Subcutaneous abdominal adipose tissue (tissue), 5 donors: ENCODE data around the gene KREMEN1.
"Not testable (repeated sequence)": the region's sequence is repeated elsewhere in the genome, so short reads cannot be mapped to it uniquely, and the experiment has no call there.

ENCODE experiments used
- H3K27ac ChIP-seq: one replicate; pipeline ENCODE4 v1.7.0; 2013; ENCODE audit warnings: low read depth, mild to moderate bottlenecking, inconsistent platforms, low read length, moderate library complexity
- H3K27me3 ChIP-seq, 5 donors: one replicate each; pipeline ENCODE4 v1.7.0; 2013; ENCODE audit warnings: low read length in 5 of 5, inconsistent platforms in 1 of 5; ENCODE audit not compliant: control insufficient read depth in 5 of 5, insufficient read depth in 4 of 5
- H3K36me3 ChIP-seq, 5 donors: one replicate each; pipeline ENCODE4 v1.7.0; 2013; ENCODE audit warnings: low read length in 5 of 5; ENCODE audit not compliant: control insufficient read depth in 5 of 5, insufficient read depth in 5 of 5
- H3K4me1 ChIP-seq, 5 donors: one replicate each; pipeline ENCODE4 v1.7.0; 2013; ENCODE audit warnings: low read length in 5 of 5, mild to moderate bottlenecking in 3 of 5, moderate library complexity in 1 of 5; ENCODE audit not compliant: control insufficient read depth in 5 of 5, insufficient read depth in 5 of 5
- H3K4me3 ChIP-seq, 5 donors: one replicate each; pipeline ENCODE4 v1.7.0; 2013; ENCODE audit warnings: low read length in 5 of 5, low read depth in 1 of 5
- H3K9ac ChIP-seq, 5 donors: one replicate each; pipeline ENCODE4 v1.7.0; 2013; ENCODE audit warnings: low read length in 5 of 5, mild to moderate bottlenecking in 4 of 5, moderate library complexity in 3 of 5
- H3K9me3 ChIP-seq, 5 donors: one replicate each; pipeline ENCODE4 v1.7.0; 2013; ENCODE audit warnings: low read length in 5 of 5; ENCODE audit not compliant: control insufficient read depth in 5 of 5
- donor health status: healthy.
- donor health status: healthy.
- donor health status: healthy.
- donor health status: healthy.
- donor health status: healthy.

KREMEN1 gene

DNA sequence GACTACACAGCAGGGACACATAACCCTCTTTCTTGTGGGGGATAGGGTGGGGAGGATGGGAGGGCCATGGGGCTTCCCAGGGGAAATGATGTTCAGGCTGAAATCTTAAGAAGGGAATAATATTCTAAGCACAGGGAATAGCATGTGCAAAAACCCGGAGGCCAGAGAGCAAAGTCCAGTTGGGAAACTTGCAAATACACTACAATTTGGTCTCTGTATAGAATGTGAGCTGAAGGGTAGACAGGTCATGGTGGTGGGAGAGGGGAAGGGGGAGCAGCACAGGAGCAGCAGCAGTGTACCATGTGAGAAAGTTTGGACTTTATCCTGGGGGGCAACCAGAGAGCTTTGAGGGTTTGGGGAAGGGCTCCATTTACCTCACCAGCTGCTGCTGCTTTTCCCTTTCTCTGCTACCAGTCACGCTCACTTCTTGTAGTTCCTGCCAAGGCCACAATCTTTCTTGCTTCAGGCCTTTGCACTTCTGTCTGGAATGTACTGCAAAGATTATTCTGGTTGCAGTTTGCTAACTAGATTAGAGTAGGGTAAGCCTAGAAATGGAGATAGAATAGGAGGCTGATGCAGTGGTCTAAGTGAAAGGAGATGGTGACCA, 43.0 kb downstream of the KREMEN1 start:
- Histone ChIP-seq H3K36me3 (peaks cover 0 to 2% (median 0%) of the 10 kb centered on the region in 5 donors), H3K9ac (no peak overlapping the region), H3K9me3 (peaks cover 0 to 7% (median 5%) of the 10 kb centered on the region in 5 donors), H3K4me3 (no peak overlapping the region), H3K4me1 (no peaks in the 10 kb centered on the region), H3K27me3 (no peaks in the 10 kb centered on the region), H3K27ac (no peak overlapping the region)

DNA sequence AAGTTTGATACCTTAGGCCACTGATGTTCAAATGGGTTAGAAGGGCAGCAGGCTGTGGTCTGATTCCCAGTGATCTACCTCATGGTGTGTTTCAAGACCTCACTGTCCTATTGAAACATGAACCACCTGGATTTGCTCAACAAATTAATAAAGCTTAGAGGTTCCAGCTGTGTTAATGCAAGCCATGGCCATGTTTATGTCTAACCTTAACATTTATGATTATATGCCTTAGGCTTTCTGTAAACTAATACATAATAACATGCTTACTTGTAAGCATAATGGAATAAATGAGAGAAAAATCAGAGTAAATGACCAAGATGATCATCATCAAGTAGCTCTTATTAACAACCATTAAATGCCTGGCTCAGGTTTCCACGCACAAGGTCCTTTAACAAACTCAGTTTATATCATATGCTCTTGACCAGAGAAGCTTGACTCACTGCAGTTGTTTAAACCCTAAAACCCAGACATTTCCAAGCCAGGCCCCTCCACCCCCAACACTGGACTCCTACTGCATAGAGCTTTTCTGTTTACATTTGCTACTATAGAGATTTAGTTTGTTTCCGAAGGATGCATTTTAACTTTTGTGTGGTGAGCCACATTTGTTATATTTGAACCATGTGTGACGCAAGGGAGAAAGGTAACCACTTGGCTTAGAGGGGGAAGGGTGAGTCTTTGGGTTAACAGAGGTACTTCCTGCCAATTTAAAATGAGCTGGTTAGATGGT, 43.7 kb downstream of the KREMEN1 start:
- Histone ChIP-seq H3K27me3 (no peaks in the 10 kb centered on the region), H3K4me1 (no peaks in the 10 kb centered on the region), H3K36me3 (peaks cover 0 to 2% (median 0%) of the 10 kb centered on the region in 5 donors), H3K4me3 (no peak overlapping the region), H3K9me3 (peaks cover 0 to 7% (median 5%) of the 10 kb centered on the region in 5 donors), H3K27ac (no peak overlapping the region), H3K9ac (no peak overlapping the region)

DNA sequence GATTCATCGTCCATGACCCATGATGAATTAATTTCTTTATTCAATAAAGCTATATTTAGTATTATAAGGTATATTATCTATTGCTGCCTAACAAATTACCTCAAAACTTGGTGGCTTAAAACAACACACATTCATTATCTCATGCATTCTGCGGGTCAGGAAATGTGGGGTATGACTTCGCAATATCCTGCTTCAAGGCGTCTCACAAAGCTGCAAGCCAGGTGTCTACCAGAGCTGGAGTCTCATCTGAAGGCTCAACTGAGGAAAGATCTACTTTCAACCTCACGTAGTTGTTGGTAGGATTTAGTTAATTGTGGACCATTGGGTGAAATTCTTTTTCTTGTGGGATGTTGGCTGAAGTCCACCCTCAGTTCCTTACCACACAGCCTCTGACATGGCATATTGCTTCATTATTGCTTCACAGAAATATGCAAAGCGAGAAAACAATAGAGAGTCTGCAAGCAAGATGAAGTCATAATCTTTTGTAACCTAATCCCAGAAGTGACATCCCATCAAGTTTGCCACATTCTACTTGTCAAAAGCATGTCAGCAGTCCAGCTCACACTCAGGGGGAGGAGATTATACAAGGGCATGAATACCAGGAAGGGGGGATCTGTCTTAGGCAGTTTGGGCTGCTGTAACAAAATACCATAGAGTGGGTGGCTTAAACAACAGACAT, 45.1 kb downstream of the KREMEN1 start:
- H3K9me3 ChIP-seq, result peaks cover 0 to 7% (median 5%) of the 10 kb centered on the region in 5 donors
- no peaks in the 10 kb centered on the region for H3K4me1 ChIP-seq
- H3K27ac ChIP-seq, result no peak overlapping the region
- H3K27me3 ChIP-seq, result no peaks in the 10 kb centered on the region
- H3K4me3 ChIP-seq, result no peak overlapping the region
- H3K9ac ChIP-seq, result no peak overlapping the region
- peaks cover 0 to 4% (median 0%) of the 10 kb centered on the region in 5 donors for H3K36me3 ChIP-seq

DNA sequence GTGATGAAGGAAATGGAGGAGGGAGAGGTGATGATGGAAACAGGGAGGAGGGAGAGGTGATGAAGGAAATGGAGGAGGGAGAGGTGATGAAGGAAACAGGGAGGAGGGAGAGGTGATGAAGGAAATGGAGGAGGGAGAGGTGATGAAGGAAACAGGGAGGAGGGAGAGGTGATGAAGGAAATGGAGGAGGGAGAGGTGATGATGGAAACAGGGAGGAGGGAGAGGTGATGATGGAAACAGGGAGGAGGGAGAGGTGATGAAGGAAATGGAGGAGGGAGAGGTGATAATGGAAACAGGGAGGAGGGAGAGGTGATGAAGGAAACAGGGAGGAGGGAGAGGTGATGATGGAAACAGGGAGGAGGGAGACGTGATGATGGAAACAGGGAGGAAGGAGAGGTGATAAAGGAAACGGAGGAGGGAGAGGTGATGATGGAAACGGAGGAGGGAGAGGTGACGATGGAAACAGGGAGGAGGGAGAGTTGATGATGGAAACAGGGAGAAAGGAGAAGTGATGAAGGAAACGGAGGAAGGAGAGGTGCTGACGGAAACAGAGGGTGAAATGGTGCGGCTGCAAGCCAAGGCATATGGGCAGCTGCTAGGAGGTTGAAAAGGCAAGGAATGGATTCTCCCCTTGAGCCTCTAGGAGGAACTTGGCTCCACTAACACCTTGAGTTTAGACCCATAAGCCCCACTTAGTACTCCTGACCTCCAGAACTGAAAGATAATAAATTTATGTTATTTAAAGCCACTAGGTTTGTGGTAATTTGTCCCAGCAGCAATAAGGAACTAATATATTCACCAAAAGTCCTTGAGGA, 47.5 kb downstream of the KREMEN1 start:
- H3K27ac ChIP-seq, H3K27me3 ChIP-seq, H3K4me1 ChIP-seq, H3K36me3 ChIP-seq, H3K4me3 ChIP-seq, H3K9ac ChIP-seq, H3K9me3 ChIP-seq: not testable (repeated sequence)

DNA sequence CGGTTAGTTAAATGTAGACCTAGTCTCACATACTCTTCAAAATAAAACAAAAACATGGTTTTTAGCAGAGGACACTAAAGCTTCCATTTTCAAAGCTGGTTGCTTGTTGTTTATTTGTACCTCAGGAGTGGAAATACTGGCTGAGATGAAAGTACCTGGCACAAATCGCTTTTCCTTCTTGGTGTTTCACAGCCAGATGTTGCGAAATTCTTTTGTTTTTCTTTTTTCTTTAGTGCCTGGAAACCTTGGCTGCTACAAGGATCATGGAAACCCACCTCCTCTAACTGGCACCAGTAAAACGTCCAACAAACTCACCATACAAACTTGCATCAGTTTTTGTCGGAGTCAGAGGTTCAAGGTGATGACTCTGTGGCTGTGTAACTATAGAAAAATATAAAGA, 48.3 kb downstream of the KREMEN1 start:
- peaks cover 0 to 7% (median 4%) of the 10 kb centered on the region in 5 donors for H3K36me3 ChIP-seq
- no peak overlapping the region for H3K27ac ChIP-seq
- H3K4me3 ChIP-seq, result no peak overlapping the region
- peaks cover 0 to 9% (median 5%) of the 10 kb centered on the region in 5 donors for H3K9me3 ChIP-seq
- no peaks in the 10 kb centered on the region for H3K27me3 ChIP-seq
- H3K4me1 ChIP-seq, result no peaks in the 10 kb centered on the region
- H3K9ac ChIP-seq, result no peak overlapping the region

DNA sequence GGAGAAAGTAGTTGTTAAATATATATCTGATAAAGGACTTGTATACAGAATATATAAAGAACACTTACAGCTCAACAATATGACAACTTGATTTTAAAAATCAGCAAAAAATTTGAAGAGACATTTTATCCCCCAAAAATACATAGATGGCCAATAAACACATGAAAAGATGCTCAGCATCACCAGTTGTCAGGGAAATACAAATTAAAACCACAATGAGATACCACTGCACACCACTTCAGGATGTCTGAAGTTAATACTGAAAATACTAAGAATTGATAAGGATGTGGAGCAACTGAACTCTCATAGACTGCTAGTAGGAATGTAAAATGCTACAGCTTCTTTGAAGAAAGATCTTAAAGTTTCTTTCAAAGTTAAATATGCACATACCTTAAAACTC, 49.2 kb downstream of the KREMEN1 start:
- Histone ChIP-seq H3K9ac (no peak overlapping the region), H3K4me1 (no peaks in the 10 kb centered on the region), H3K27ac (no peak overlapping the region), H3K27me3 (no peaks in the 10 kb centered on the region), H3K9me3 (peaks cover 0 to 9% (median 5%) of the 10 kb centered on the region in 5 donors), H3K4me3 (no peak overlapping the region), H3K36me3 (peaks cover 0 to 11% (median 8%) of the 10 kb centered on the region in 5 donors)

DNA sequence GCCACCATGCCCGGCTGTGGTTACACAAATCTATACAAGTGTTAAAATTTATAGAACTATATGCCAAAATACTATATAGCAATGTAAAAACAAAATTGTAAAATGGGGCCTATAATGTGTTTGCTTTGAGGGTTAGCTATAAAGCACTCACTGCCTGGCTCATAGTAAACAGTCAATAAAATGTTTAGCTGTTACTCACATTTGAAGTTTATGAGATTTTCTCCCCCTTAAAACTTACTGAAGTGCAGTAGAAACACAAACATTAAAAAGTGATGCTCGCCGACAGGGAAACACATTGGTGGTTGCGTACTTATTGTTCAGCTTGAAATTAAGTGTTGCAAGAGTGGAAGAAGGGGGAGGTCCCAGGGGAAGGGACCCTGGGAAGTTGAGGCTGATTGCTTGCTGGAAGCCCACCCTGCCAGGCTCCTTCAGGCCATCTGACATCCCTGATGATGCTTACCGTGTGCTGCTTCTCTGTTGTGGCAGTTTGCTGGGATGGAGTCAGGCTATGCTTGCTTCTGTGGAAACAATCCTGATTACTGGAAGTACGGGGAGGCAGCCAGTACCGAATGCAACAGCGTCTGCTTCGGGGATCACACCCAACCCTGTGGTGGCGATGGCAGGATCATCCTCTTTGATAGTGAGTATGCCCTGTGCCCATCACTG, 52.1 kb downstream of the KREMEN1 start:
- Histone ChIP-seq H3K27me3 (no peaks in the 10 kb centered on the region), H3K27ac (no peak overlapping the region), H3K9ac (no peak overlapping the region), H3K4me1 (no peaks in the 10 kb centered on the region), H3K36me3 (peaks cover 0 to 12% (median 8%) of the 10 kb centered on the region in 5 donors), H3K4me3 (no peak overlapping the region), H3K9me3 (peaks cover 0 to 9% (median 5%) of the 10 kb centered on the region in 5 donors)

DNA sequence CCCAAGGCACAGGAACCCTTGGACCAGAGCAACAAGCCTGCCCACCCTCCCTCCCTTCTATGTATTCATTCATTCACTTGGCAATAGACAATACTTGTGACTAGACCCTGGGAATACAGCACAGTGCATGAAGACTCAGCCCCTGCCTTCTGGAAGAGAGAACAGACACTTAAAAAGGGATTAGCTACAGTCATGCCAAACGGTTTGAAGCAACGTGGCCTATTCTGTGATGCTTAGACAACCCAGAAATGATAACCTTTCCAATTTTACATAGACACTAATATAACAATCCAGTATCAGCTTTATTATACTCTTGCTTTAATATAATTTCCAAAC, 52.6 kb downstream of the KREMEN1 start:
- no peaks in the 10 kb centered on the region for H3K27me3 ChIP-seq
- H3K4me1 ChIP-seq, result no peaks in the 10 kb centered on the region
- no peak overlapping the region for H3K9ac ChIP-seq
- H3K9me3 ChIP-seq, result peaks cover 0 to 7% (median 2%) of the 10 kb centered on the region in 5 donors
- H3K27ac ChIP-seq, result no peak overlapping the region
- peaks cover 0 to 12% (median 8%) of the 10 kb centered on the region in 5 donors for H3K36me3 ChIP-seq
- no peak overlapping the region for H3K4me3 ChIP-seq

DNA sequence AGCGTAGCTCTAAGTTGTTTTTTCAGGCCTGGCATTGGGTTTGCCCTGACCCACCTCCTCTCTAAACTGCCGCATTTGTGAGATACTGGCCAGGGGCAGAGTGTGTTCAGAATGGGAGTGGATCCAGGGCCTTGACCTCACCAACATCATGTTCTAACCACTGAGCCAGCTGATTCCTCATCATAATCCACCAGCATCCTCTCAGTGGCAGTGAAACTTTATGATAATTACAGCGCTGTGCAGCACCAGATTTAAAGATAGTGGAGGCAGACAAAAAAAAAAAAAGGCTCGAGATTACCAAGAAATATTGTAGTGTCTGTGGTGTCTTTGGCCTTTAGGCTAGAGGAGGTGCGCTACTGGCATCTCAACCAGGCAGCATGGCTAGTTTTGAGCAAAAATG, 53.0 kb downstream of the KREMEN1 start:
- Histone ChIP-seq H3K27ac (no peak overlapping the region), H3K9ac (no peak overlapping the region), H3K27me3 (no peaks in the 10 kb centered on the region), H3K4me1 (no peaks in the 10 kb centered on the region), H3K4me3 (no peak overlapping the region), H3K9me3 (peaks cover 0 to 5% (median 0%) of the 10 kb centered on the region in 5 donors), H3K36me3 (peaks cover 0 to 13% (median 8%) of the 10 kb centered on the region in 5 donors)
